BJ (cell line): ENCODE data around the gene CTSG. TPM values are rescaled to one million over a fixed set of nuclear protein-coding genes. Genes with fewer than 3 reads are reported as not detected.
"Not testable (repeated sequence)": the region's sequence is repeated elsewhere in the genome, so short reads cannot be mapped to it uniquely, and the experiment has no call there.

Experiments used
- CTCF ChIA-PET: fragments of 350-600 bp; formaldehyde crosslinking; extraction: SDS; loops from one replicate; lab custom pipeline; 2021; ENCODE audit warnings: antibody characterized with exemption, inconsistent platforms; lab: Yijun Ruan, JAX
- POLR2A ChIA-PET: fragments of 300-600 bp; sonication (Branson Sonifier 250); formaldehyde crosslinking; extraction: SDS; loops from one replicate; lab custom pipeline; 2021; ENCODE audit warnings: antibody characterized with exemption; lab: Charles Lee
- DNase-seq: peaks from one replicate; pipeline ENCODE4 v3.0.0-alpha.2; 2011; ENCODE audit warnings: low read depth
- H3K27me3 ChIP-seq: 2 replicates; pipeline ENCODE4 v1.6.0; 2011; ENCODE audit warnings: low read length; ENCODE audit not compliant: control insufficient read depth, insufficient read depth
- H3K36me3 ChIP-seq: 2 replicates; pipeline ENCODE4 v1.5.1; 2011; ENCODE audit warnings: low read length; ENCODE audit not compliant: control insufficient read depth, insufficient read depth
- H3K4me3 ChIP-seq: 2 replicates; pipeline ENCODE4 v1.5.1; 2011; ENCODE audit warnings: low read depth, mild to moderate bottlenecking, control low read depth, low read length
- polyA plus RNA-seq: library from polyadenylated mRNA; depleted of rRNA; stranded (reverse); fragments of >200 nt; gene quantifications from 2 replicates; pipeline ENCODE4 v1.2.3, GENCODE V29; 2011
- TF ChIP-seq, protein P1 (sequence below): IDR thresholded peaks from 2 replicates; pipeline ENCODE4 v1.5.1; 2011; ENCODE audit warnings: low read depth, mild to moderate bottlenecking, control low read depth, inconsistent platforms, low read length, moderate library complexity; ENCODE audit not compliant: insufficient read depth

CTSG gene
- polyA plus RNA-seq, 1 experiment, result not detected

DNA sequence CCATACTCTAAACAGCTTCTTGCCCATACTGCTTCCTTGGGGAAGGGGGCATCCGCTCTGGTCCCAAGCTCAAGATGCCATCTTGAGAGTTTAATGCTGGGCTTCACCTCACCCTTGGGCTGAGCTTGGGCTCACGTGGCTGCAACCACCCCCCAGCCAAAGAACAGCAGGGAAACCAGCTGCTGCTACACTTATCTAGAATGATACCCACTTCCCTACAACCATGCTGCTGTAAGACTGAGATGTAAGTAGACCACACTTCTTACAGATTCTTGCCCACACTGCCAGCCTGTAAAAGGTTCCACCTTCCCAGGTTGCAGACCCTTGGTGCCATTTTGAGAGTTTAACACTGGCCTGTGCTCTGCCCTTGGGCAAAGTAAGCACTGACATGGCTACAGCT lies 9.7 kb downstream of the CTSG start:
- ChIA-PET CTCF (no interaction called here), POLR2A (no interaction called here)
- no peak for DNase-seq
- no peak overlapping the region for H3K4me3 ChIP-seq
- no peaks in the 10 kb centered on the region for H3K36me3 ChIP-seq
- no peaks in the 10 kb centered on the region for H3K27me3 ChIP-seq
- TF ChIP-seq, protein P1, sequence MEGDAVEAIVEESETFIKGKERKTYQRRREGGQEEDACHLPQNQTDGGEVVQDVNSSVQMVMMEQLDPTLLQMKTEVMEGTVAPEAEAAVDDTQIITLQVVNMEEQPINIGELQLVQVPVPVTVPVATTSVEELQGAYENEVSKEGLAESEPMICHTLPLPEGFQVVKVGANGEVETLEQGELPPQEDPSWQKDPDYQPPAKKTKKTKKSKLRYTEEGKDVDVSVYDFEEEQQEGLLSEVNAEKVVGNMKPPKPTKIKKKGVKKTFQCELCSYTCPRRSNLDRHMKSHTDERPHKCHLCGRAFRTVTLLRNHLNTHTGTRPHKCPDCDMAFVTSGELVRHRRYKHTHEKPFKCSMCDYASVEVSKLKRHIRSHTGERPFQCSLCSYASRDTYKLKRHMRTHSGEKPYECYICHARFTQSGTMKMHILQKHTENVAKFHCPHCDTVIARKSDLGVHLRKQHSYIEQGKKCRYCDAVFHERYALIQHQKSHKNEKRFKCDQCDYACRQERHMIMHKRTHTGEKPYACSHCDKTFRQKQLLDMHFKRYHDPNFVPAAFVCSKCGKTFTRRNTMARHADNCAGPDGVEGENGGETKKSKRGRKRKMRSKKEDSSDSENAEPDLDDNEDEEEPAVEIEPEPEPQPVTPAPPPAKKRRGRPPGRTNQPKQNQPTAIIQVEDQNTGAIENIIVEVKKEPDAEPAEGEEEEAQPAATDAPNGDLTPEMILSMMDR, result no peak

DNA sequence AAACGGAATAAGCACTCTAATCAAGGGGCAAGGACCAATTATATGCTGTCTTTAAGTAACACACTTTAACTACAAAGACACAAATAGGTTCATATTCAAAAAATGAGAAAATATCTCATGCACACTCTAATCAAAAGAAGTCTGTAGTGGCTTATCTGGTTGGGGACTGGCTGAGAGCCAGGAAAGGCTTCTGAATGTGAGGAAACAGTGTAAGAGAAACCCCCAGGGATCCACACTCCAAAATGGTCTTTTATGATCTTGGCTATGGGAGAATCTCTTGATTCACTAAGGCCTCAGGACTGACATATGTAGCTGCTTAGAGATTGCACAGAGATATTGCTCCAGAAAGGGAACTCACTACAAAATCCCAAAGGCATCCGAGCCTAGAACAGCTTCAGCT lies 10.3 kb downstream of the CTSG start:
- Histone ChIP-seq H3K27me3 (no peaks in the 10 kb centered on the region), H3K4me3 (no peak overlapping the region), H3K36me3 (no peaks in the 10 kb centered on the region)
- ChIA-PET POLR2A (no interaction called here), CTCF (interaction anchor here (1.1 kb wide), 1 partner anchor 13 kb away, joined by 3 read pairs; no protein-coding TSS in a partner anchor)
- no peak for DNase-seq
- TF ChIP-seq, protein P1, result no peak

DNA sequence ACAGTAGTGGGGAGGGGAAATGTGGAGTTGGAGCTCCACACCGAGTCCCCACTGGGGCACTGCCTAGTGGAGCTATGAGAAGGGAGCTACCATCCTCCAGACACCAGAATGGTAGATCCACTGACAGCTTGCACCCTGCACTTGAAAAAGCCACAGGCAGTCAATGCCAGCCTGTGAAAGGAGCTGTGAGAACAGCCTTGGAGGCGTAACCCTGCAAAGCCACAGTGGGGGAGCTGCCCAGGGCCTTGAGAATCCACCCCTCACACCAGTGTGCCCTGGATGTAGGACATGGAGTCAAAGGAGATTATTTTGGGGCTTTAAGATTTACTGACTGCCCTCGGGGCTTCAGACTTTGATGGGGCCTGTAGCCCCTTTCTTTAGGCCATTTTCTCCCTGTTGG lies 12.5 kb downstream of the CTSG start:
- TF ChIP-seq, protein P1, result no peak
- H3K4me3 ChIP-seq, result no peak overlapping the region
- ChIA-PET POLR2A (no interaction called here), CTCF (no interaction called here)
- H3K36me3 ChIP-seq, result no peaks in the 10 kb centered on the region
- no peak for DNase-seq
- no peaks in the 10 kb centered on the region for H3K27me3 ChIP-seq

DNA sequence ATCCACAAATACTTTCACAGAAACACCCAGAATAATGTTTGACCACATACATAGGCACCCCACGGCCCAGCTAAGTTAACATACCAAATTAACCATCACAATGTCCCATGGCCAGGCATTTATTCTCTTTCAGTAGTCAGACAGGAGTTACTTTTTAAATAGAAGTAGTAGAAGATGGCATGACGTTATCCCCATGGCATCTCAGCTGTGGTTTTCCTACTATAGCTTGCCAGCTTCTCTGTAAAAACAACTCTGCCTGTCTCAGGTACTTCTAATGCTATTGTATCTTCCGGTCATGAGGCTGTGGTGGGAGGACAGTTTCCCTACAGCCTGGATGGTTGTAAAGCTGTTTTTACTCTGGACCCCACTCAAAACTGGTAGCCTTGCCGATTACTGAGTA lies 19.3 kb downstream of the CTSG start:
- DNase-seq, result no peak
- ChIA-PET CTCF (no interaction called here), POLR2A (no interaction called here)
- no peaks in the 10 kb centered on the region for H3K27me3 ChIP-seq
- H3K4me3 ChIP-seq, result no peak overlapping the region
- no peaks in the 10 kb centered on the region for H3K36me3 ChIP-seq
- TF ChIP-seq, protein P1, result no peak

DNA sequence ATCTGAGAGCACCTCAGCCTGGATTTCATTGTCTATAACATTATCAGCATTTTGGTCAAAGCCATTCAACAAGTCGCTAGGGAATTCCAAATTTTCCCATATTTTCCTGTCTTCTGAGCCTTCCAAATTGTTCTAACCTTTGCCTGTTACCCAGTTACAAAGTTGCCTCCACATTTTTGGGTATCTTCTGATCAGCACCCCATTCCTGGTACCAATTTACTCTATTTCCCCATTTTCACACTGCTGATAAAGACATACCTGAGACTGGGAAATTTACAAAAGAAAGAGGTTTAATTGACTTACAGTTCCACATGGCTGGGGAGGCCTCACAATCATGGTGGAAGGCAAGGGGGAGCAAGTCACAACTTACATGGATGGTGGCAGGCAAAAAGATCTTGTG lies 27.0 kb downstream of the CTSG start:
- POLR2A ChIA-PET, CTCF ChIA-PET, H3K27me3 ChIP-seq, H3K4me3 ChIP-seq, DNase-seq, H3K36me3 ChIP-seq: not testable (repeated sequence)

DNA sequence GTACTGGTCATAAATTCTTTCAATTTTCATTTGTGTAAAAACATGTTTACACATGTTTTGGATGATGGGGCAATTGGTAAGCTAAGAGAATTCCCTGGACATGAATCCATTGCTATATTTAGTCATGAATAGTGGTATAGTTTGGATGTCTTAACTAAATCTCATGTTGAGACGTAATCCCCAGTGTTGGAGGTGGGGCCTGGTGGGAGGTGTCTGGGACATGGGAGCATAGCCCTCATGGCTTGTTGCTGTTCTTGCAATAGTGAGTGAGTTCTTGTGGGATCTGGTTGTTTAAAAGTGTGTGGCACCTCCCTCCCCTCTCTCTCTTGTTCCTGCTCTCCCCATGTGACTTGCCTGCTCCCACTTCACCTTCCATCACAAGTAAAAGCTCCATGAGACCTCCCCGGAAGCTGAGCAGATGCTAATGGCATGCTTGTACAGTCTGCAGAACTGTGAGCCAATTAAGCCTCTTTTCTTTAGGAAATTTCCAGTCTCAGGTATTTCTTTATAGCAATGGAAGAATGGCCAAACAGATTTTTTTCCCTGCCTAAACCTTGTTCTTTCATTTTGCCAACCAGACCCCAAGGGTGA lies 33.6 kb downstream of the CTSG start:
- TF ChIP-seq, protein P1, result no peak
- Histone ChIP-seq H3K36me3 (no peaks in the 10 kb centered on the region), H3K4me3 (no peak overlapping the region), H3K27me3 (no peaks in the 10 kb centered on the region)
- CTCF ChIA-PET, result no interaction called here
- POLR2A ChIA-PET, result no interaction called here
- no peak for DNase-seq
